Effector memory CD4-positive, alpha-beta T cell (primary cell): ENCODE results near the gene TRHDE.

Experiments used
- DNase-seq, 3 donors: peaks; one replicate each; pipeline ENCODE4 v3.0.0-alpha.2; 2020
- H3K27ac ChIP-seq: 2 replicates; pipeline ENCODE4 v1.7.0; 2013; ENCODE audit warnings: mild to moderate bottlenecking, low read length, moderate library complexity; ENCODE audit not compliant: insufficient read depth, poor library complexity, severe bottlenecking
- H3K27me3 ChIP-seq: replicated peaks from 2 replicates; pipeline ENCODE4 v1.7.0; 2013; ENCODE audit warnings: mild to moderate bottlenecking, low read length; ENCODE audit not compliant: insufficient read depth, control insufficient read depth, poor library complexity, severe bottlenecking
- H3K36me3 ChIP-seq: 2 replicates; pipeline ENCODE4 v1.7.0; 2013; ENCODE audit warnings: mild to moderate bottlenecking, low read length, moderate library complexity; ENCODE audit not compliant: control insufficient read depth, insufficient read depth
- H3K4me1 ChIP-seq: 2 replicates; pipeline ENCODE4 v1.7.0; 2013; ENCODE audit warnings: low read length, mild to moderate bottlenecking; ENCODE audit not compliant: control insufficient read depth, insufficient read depth, poor library complexity, severe bottlenecking
- H3K4me3 ChIP-seq: 2 replicates; pipeline ENCODE4 v1.7.0; 2013; ENCODE audit warnings: low read length, low read depth, mild to moderate bottlenecking; ENCODE audit not compliant: insufficient read depth, poor library complexity, severe bottlenecking
- H3K9me3 ChIP-seq: 2 replicates; pipeline ENCODE4 v1.7.0; 2013; ENCODE audit warnings: mild to moderate bottlenecking, low read length, moderate library complexity; ENCODE audit not compliant: control insufficient read depth

TRHDE gene

DNA sequence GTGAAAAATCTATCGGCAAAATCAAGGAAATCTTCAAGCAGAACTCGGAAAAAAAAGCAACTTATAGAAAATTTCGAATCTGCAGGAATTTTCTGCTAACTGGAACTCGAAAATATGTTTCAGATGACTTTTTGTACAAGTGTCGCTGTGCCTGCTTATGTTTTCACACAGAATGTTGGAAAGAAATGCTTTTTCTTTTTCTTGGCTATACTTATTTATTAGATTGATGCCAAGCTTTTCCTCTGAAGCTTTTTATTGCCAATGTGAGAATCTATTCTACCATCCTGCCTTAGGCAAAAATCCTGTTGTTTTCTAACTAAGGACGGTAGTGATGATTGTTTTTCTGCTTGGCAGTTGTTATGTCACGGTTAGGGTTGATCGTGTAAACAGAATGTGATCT lies 65.8 kb downstream of the TRHDE start:
- Histone ChIP-seq H3K4me3 (no peak overlapping the region), H3K27me3 (no peaks in the 10 kb centered on the region), H3K36me3 (no peaks in the 10 kb centered on the region), H3K4me1 (no peaks in the 10 kb centered on the region), H3K9me3 (no peaks in the 10 kb centered on the region), H3K27ac (no peak overlapping the region)
- DNase-seq = no peak

DNA sequence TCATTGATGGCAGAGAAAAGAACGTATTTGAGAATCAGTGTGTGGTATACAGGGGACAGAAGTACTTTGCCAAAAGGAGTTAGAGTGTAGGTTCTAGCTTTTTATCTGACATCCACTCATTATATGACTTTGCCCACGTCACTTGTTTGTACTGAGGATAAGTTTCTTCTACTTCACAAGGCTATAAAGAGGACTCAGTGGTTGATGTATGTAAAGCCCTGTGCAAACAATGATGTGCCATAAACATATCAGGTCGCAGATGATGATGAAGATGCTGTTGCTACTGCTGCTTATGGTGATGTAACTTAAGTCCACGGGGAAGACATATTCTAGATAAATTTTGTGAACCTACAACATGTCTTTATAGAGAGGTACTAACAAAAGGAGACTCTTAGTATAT lies 66.3 kb downstream of the TRHDE start:
- Histone ChIP-seq H3K9me3 (no peaks in the 10 kb centered on the region), H3K27me3 (no peaks in the 10 kb centered on the region), H3K36me3 (no peaks in the 10 kb centered on the region), H3K27ac (no peak overlapping the region), H3K4me1 (no peaks in the 10 kb centered on the region), H3K4me3 (no peak overlapping the region)
- DNase-seq = no peak

DNA sequence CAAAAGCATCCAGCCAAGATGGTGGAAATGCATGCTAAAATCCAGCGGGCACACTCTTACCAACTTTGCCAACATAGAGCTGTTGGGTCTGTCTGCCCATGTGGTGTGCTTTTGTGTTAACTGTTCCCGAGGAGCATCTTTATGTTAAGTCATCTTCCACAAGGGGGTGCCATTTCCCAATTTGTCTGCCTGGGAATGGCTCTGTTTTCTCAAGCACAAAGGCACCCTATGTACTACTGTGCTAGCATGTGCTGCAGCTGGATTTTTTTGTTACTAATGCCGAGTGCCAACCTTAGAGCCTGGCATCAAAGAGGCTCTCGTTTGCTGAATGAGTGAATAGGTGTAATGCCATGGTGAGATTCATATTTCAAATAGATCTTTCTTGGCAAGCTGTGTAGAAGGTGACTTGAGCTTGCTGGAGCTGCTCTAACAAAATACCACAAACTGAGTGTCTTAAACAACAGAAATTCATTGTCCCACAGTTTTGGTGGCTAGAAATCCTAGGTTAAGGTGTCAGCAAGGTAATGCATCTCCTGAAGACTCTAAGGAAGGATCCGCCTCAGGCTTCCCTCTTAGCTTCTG lies 74.3 kb downstream of the TRHDE start:
- H3K9me3 ChIP-seq = no peaks in the 10 kb centered on the region
- H3K36me3 ChIP-seq = no peaks in the 10 kb centered on the region
- H3K4me1 ChIP-seq = no peaks in the 10 kb centered on the region
- H3K27ac ChIP-seq = no peak overlapping the region
- H3K4me3 ChIP-seq = no peak overlapping the region
- no peak for DNase-seq
- H3K27me3 ChIP-seq = no peaks in the 10 kb centered on the region

DNA sequence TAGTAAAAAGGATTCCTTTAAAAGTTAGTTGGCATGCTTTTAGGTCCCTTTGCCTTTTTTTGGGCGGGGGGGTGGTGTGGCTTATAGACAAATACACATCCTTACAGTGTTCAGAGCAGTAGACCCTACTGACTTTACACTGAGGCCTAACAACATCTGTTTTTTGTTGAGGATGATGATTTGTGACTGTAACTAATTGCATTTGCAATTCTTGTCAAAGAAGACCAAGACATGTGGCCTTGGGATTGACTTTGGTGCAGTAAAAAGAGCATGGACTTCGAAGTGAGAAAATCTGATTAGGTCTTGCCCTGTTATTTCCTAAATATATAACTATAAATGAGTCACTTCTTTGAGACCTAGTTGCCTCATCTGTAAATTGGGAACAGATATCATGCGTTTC lies 77.3 kb downstream of the TRHDE start:
- Histone ChIP-seq H3K4me1 (no peaks in the 10 kb centered on the region), H3K4me3 (no peak overlapping the region), H3K9me3 (no peaks in the 10 kb centered on the region), H3K27me3 (no peaks in the 10 kb centered on the region), H3K36me3 (no peaks in the 10 kb centered on the region), H3K27ac (no peak overlapping the region)
- no peak for DNase-seq

DNA sequence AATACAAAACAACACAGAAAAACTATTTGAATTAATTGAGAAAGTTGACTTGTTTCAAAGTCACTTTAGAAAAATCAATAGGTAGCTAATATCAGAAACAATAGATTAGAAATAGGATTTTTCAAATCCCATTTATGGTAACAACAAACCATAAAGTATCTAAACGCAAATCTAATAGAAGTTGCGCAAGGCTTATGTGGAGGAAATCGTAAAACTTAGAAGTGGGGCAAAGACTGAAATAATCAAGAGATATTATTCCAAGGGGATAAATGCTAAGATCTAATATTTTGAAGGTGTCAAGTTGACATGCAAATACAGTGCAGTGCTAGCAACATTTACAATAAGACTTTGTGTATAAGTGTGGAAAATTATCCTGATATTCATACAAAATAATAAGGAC lies 87.2 kb downstream of the TRHDE start:
- Histone ChIP-seq H3K9me3 (no peaks in the 10 kb centered on the region), H3K4me1 (no peaks in the 10 kb centered on the region), H3K36me3 (no peaks in the 10 kb centered on the region), H3K4me3 (no peak overlapping the region), H3K27ac (no peak overlapping the region), H3K27me3 (no peaks in the 10 kb centered on the region)
- no peak for DNase-seq

DNA sequence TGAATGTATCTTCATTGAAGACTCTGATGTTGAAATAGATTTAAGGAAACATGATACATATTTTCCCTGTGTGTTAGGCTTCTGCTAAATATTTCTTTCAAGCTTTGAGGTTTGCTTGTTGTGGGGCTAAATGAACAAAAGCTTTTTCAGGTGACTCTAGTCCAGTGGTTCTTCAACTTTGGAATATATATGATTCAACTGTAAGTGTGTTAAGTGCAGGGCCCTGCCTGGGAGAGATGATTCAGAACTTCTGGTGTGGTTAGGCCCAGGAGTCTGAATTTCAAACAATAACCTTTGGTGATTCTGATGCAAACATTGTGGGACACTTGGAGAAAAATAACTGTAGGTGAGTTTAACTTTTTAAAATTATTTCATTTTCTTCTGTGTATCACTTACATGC lies 93.0 kb downstream of the TRHDE start:
- DNase-seq = no peak
- H3K9me3 ChIP-seq = no peaks in the 10 kb centered on the region
- H3K4me3 ChIP-seq = no peak overlapping the region
- no peaks in the 10 kb centered on the region for H3K4me1 ChIP-seq
- H3K27me3 ChIP-seq = no peaks in the 10 kb centered on the region
- H3K27ac ChIP-seq = no peak overlapping the region
- H3K36me3 ChIP-seq = no peaks in the 10 kb centered on the region

DNA sequence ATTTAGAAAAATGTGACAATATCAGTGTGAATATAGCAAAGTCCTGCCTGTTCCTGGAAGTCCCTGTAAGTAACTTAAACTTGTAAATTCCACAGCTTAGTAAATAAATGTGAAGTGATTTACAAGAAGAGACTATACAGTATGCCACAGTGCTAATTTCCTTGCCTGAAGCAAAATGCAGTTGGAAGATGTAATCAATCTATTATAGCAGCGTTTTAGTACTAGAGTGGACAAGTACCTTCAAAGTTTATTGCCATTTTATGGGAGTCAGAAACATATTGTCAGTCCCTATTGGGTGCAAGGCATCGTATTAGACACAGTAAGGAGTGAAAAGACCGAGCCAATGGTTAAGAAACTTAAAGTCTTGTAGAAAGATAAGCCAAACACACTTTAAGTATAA lies 94.1 kb downstream of the TRHDE start:
- Histone ChIP-seq H3K36me3 (no peaks in the 10 kb centered on the region), H3K4me1 (no peaks in the 10 kb centered on the region), H3K4me3 (no peak overlapping the region), H3K27ac (no peak overlapping the region), H3K9me3 (no peaks in the 10 kb centered on the region), H3K27me3 (no peaks in the 10 kb centered on the region)
- DNase-seq = no peak

DNA sequence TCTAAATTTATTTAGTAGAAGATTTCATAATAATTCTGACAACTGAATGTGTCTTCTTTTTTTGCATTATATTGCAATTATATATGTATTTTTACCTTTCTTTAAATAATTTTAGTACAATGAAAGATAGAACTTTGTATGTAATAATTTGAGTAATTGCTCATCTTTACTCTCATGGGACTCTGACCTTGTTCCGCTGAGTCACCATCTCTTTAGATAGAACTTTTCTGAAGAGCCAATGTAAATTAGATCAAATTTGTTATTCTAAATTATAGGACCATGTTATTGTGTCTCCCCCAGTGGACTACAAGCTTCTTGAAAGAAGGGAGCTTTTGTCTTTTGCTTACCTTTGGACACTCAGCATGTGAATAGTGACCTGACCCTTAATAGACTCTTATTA lies 96.1 kb downstream of the TRHDE start:
- DNase-seq = no peak
- Histone ChIP-seq H3K4me1 (no peaks in the 10 kb centered on the region), H3K4me3 (no peak overlapping the region)

DNA sequence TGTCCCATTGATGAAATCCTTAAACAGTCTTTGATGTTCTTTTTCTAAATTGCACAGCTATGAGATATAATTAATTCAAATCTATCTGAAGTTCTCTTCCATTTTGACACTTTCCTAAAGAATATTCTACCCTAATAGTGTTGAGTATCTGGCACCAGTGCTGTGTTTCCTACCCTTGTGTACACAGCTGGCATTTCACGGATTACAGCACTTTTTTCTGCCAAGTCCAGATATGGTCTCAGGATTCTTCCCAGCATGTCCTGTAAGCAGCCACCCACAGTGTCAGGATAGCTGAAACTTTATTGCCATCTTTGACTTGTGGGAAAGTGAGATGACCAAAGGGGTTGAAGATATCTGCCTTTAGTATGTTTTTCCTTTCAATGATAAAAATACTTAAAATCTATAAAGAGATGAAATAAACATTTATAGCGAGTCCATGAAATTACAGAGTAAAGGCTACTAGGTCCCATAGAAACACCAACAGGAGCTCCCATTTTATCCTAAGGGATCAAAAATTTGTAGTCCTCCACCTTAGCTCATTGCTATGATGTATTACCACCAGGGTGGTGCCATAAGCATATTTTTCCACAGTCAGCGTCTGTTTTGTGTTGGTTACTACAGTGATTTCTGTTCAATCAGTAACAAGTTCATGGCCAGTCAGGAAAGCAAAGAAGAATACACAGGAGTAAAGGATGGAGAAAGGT lies 96.7 kb downstream of the TRHDE start:
- Histone ChIP-seq H3K27ac (no peak overlapping the region), H3K9me3 (no peaks in the 10 kb centered on the region), H3K4me1 (no peaks in the 10 kb centered on the region), H3K36me3 (no peaks in the 10 kb centered on the region), H3K4me3 (no peak overlapping the region), H3K27me3 (no peaks in the 10 kb centered on the region)
- no peak for DNase-seq

More for the DNA sequence above, 96.1 kb downstream of the TRHDE start:
- Histone ChIP-seq H3K27ac (no peak overlapping the region), H3K36me3 (no peaks in the 10 kb centered on the region), H3K27me3 (no peaks in the 10 kb centered on the region), H3K9me3 (no peaks in the 10 kb centered on the region)

DNA sequence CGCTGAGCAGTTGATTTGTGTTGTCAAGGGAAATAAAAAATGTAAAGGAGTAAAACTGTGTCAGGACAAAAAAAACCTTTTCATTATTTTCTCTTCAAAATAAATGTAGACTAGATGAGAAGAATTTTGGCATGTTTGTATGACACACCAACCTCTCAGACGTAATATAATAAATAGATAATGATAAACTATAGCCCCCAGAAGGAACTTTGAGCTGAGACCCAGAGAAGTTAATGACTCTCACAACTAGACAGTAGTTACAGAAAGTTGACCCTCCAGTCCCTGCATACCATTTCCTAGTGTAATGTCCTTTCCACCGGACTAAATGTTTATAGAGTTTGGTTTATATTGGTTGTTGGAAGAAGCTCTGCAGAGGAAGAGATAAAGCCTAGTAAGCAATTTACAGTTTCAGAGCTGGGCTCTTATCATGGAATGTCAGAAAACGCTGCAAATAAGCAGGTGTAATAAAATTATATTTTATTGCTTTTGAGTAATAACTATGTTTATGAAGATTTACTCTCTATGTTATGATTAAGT lies 97.3 kb downstream of the TRHDE start:
- Histone ChIP-seq H3K4me1 (no peaks in the 10 kb centered on the region), H3K27ac (no peak overlapping the region), H3K36me3 (no peaks in the 10 kb centered on the region), H3K9me3 (no peaks in the 10 kb centered on the region), H3K4me3 (no peak overlapping the region), H3K27me3 (no peaks in the 10 kb centered on the region)
- DNase-seq = no peak
